ENCODE data around the gene DDX47.

DNA sequence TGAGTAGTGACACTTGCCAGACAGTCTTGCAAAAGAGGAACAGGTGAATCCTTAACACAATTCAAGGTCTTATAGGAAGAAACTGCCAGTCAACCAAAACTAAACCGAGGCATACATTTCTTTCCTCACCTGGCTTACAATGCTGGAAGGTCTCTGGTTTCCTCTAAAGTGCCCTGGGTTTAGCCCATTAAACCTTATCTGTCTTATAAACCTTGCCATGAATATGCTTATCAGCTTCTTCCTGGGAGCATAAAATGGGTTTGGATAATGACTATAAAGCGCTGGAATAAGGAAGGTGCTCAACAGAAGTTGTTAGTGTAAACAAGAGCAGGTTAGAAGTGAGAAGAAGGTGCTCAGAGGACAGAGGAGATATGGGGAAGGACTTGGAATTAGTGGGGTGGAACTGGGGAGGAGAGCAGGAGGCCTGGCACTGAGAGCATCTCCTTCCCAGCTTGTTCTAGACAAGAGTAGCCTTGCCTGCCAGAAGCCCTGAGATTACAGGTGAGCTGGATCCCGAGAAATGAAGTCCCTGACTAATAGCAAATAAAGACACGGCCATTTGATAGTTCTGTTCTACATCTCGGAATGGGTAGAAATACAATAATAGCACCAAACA lies 64.1 kb downstream of the DDX47 start:
- TF ChIP-seq, protein P1, sequence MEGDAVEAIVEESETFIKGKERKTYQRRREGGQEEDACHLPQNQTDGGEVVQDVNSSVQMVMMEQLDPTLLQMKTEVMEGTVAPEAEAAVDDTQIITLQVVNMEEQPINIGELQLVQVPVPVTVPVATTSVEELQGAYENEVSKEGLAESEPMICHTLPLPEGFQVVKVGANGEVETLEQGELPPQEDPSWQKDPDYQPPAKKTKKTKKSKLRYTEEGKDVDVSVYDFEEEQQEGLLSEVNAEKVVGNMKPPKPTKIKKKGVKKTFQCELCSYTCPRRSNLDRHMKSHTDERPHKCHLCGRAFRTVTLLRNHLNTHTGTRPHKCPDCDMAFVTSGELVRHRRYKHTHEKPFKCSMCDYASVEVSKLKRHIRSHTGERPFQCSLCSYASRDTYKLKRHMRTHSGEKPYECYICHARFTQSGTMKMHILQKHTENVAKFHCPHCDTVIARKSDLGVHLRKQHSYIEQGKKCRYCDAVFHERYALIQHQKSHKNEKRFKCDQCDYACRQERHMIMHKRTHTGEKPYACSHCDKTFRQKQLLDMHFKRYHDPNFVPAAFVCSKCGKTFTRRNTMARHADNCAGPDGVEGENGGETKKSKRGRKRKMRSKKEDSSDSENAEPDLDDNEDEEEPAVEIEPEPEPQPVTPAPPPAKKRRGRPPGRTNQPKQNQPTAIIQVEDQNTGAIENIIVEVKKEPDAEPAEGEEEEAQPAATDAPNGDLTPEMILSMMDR (IDR thresholded peaks at IDR 0.05): no peak
- no peak for TF ChIP-seq ZFX (IDR thresholded peaks at IDR 0.05; ENCODE audit: borderline replicate concordance)

Data from 22Rv1 (cell line).